Activated T-cell treated with anti-CD3 and anti-CD28 coated beads for 24 hours (primary cell): ENCODE results near the gene HLA-DPA1.
"Not testable (repeated sequence)": the region's sequence is repeated elsewhere in the genome, so short reads cannot be mapped to it uniquely, and the experiment has no call there.

Experiments used
- DNase-seq: peaks from one replicate; pipeline ENCODE4 v3.0.0-alpha.2; 2020; ENCODE audit warnings: low read depth

The HLA-DPA1 gene

GRCh38 chr6:33073431-33073871 is at the start of gene HLA-DPA1:
TSS of gene HLA-DPA1 (minus strand) at chr6:33073649.
- peak; percentile 18 for DNase-seq

- DNase-seq = no peak
Measured at GRCh38 chr6:33123181-33123580, 49.7 kb upstream of the HLA-DPA1 start.

GRCh38 chr6:33120001-33120400 is 46.6 kb upstream of the HLA-DPA1 start:
- no peak for DNase-seq

GRCh38 chr6:33118525-33119123 is 45.2 kb upstream of the HLA-DPA1 start:
- no peak for DNase-seq

GRCh38 chr6:33117811-33118277 is 44.4 kb upstream of the HLA-DPA1 start:
- DNase-seq = no peak

- no peak for DNase-seq
Measured at GRCh38 chr6:33116841-33117711, 43.6 kb upstream of the HLA-DPA1 start.

GRCh38 chr6:33116417-33116816 is 43.0 kb upstream of the HLA-DPA1 start:
- no peak for DNase-seq

- no peak for DNase-seq
Measured at GRCh38 chr6:33114406-33114805, 41.0 kb upstream of the HLA-DPA1 start.

- DNase-seq = no peak
Measured at GRCh38 chr6:33113755-33114154, 40.3 kb upstream of the HLA-DPA1 start.

- no peak for DNase-seq
Measured at GRCh38 chr6:33112148-33112547, 38.7 kb upstream of the HLA-DPA1 start.

GRCh38 chr6:33108307-33108706 is 34.9 kb upstream of the HLA-DPA1 start:
- DNase-seq = no peak

- DNase-seq = no peak
Measured at GRCh38 chr6:33107641-33108040, 34.2 kb upstream of the HLA-DPA1 start.

GRCh38 chr6:33105916-33106871 is 32.7 kb upstream of the HLA-DPA1 start:
- no peak for DNase-seq

- DNase-seq = no peak
Measured at GRCh38 chr6:33105386-33105785, 31.9 kb upstream of the HLA-DPA1 start.

- no peak for DNase-seq
Measured at GRCh38 chr6:33104887-33105286, 31.4 kb upstream of the HLA-DPA1 start.

- DNase-seq = no peak
Measured at GRCh38 chr6:33103776-33104175, 30.3 kb upstream of the HLA-DPA1 start.

- not testable (repeated sequence) for DNase-seq
Measured at GRCh38 chr6:33101121-33101737, 27.8 kb upstream of the HLA-DPA1 start.

- DNase-seq = no peak
Measured at GRCh38 chr6:33095681-33096080, 22.2 kb upstream of the HLA-DPA1 start.

GRCh38 chr6:33093855-33094254 is 20.4 kb upstream of the HLA-DPA1 start:
- no peak for DNase-seq

- no peak for DNase-seq
Measured at GRCh38 chr6:33092385-33092784, 18.9 kb upstream of the HLA-DPA1 start.

- peak; percentile 38 for DNase-seq
Measured at GRCh38 chr6:33091957-33092356, 18.5 kb upstream of the HLA-DPA1 start.
